ENCODE results near the gene ZNF776.
"Not testable (repeated sequence)": the region's sequence is repeated elsewhere in the genome, so short reads cannot be mapped to it uniquely, and the experiment has no call there.

ZNF776 gene

DNA sequence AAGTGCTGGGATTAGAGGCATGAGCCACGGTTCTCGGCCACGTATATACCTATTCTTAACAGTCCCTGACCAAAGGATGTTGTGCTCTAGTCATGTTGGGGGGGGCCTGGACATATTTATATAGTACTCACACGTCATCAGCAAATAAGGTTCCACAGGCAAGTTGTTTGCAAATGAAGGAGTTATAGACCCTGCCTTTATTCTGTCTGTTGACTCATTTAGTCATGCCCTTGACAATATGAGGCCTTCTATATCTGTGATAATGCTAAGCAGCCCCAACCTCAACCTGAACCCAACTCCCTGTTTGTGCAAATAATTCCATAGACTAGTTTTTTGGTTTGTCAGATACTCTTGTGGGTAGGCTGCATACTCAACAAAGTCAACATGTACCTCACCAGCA, 31.7 kb downstream of the ZNF776 start:
- no peak for DNase-seq (ENCODE audit: low read depth)

DNA sequence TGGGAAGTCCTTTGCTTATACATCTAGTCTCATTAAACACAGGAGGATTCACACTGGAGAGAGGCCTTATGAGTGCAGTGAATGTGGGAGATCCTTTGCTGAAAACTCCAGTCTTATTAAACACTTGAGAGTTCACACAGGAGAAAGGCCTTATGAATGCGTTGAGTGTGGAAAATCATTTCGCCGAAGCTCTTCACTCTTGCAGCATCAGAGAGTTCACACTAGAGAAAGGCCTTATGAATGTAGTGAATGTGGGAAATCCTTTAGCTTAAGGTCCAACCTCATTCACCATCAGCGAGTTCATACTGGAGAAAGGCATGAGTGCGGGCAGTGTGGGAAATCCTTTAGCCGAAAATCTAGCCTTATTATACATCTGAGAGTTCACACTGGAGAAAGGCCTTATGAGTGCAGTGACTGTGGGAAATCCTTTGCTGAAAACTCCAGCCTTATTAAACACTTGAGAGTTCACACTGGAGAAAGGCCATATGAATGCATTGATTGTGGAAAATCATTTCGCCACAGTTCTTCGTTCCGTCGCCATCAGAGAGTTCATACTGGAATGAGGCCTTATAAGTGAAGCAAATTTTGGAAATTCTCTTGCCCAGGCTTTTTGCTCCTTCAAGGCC, 32.7 kb downstream of the ZNF776 start:
- DNase-seq (ENCODE audit: low read depth) = no peak

DNA sequence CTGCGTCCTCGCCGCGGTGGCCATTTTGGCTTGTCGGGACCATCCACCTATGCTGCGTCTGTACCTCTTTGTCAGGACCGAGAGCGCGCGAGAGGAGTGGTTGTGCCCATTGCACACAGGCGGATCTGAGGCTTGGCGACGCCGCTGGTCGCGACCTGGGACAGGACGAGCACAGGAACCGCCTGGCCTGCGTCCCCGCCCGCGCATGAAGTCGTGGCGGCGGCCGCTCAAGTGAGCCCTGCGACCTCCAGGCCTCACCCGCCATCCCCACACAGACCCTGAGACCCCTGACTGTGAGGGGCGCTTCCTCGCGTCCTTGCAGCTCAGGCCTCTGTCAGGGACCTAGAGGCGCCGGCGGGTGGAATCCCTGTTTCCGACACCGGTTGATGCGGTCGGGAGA, 39.7 kb downstream of the ZNF776 start:
- DNase-seq (ENCODE audit: low read depth) = no peak

DNA sequence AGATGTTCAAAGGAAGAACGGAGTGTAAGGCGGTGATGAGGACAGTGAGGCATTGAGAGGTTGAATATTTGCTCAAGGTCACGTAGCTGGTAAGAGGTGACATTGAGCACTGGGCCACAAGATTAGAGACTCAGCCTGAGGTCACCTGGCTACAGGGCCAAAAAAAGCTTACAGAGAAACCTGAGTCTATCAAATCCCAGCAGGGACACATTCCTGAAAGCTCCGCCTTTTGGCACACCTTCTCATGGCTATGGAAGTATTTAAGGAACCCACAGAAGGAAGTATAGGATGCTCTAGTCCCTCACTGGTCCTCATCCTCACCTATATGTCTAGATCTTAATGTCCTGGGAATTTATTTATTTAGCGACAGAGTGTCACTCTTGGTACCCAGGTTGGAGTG, 40.3 kb downstream of the ZNF776 start:
- DNase-seq (ENCODE audit: low read depth) = no peak

DNA sequence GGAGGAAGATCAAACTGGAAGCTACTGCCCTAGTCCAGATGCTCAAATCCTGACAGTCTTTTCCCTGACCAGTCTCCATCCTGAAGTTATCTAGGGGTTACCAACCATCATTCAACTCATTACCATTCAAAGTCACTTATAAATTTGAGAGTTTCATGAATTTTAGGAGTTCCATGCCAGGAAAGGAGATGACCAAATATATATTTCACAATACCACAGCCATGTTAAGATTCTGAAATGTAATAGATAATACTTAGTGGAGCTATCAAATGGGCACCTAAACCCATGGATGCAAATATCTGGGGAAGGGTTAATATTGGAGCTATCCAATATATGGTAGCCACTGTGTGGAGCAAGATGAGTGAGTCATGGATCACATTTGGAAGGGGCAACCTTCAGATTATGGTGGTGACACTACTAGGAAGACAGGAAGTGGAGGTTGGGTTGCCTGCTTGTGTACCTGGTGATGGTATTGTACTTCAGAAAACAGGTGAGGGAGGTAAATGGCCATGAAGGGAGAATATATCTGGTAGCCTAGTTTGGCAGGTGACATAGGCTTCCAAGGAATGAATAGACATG, 41.6 kb downstream of the ZNF776 start:
- no peak for DNase-seq (ENCODE audit: low read depth)

DNA sequence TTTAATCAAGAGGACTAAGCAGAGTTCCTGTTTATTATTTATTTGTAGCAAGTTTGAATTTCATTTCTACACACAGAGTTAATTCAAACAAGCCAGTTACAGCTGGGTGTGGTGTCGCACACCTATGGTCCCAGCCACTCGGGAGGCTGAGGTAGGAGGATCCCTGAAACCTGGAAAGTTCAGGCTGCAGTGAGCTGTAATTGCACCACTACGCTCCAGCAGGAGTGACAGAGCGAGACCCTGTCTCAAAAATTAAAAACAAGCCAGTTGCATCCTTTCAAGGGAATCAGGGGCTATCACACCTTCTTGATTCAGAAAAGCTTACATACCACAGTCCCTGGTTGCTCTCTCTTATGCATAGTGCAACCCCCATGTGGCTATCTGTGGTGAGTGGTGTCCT, 42.7 kb downstream of the ZNF776 start:
- no peak for DNase-seq (ENCODE audit: low read depth)

DNA sequence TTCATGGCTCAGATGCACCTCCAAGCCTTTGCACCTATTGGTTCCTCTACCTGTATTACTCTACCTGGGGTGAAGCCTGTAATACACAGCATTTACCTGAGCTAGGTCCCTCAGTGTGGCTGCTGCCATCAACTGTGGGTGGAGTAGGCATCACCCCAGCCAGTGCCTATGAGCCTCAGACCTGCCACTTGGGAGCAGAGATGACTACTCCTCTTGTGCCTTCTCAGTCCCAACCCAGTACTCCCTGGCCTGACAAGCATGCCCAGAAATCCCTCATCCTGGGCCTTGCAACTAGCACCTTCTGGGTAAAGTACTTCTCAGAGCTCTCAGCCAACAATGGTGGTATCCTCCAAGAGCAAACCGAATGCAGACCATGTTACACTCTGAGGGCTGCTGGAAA, 50.0 kb downstream of the ZNF776 start:
- DNase-seq (ENCODE audit: low read depth) = not testable (repeated sequence)

DNA sequence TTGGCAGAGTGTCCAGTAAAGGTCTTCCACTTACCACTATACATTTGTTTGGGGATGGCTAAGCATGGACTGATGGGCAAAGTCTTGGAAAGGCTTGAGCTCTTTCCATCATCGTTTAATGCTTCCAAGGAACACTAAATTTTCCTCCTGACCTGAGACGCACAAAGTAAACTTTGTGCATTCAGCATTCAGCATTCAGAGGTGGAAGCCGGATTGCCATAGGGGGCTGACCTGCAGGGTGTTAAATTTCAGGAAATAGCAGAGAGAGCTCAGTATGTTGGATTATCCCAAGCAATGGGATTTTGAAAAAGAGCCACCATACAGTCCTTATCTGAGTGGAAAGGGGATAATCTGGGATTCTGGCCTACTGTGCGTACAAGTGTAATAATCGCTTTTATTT, 54.1 kb downstream of the ZNF776 start:
- no peak for DNase-seq (ENCODE audit: low read depth)

DNA sequence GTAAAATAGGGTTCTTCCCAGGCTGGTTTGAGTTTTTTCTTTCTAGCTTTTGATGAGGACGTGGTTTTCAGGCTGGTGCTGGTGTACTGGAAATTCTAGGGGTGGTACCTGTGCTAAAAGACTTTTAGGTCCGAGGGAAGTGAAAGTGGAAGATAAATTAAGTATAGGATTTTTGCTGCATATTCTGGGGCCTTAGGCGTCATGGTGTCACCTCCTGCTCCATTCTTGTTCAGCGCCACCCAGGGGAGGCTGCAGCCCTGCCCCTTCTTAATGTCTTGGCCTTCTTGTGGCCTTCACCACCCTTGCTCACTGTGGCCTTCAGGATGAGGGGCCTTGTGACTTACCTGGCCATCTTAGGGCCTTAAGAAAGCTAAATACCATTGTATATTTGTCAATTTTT, 55.7 kb downstream of the ZNF776 start:
- DNase-seq (ENCODE audit: low read depth) = no peak

DNA sequence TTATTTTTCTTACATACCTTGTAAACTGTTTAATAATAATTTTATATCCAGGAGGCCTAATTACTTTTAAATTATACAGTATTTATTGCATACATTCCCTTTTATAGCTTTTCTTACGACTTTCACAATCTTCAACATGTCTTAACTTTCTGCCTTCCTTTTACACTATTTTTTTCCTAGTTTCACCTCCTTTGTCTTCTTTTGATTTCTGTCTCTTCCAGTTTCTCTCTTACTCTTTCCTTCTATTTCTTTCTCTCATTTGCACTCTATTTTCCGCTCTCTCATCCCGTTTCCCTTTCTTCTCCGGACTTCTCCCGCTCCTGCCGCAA, 56.6 kb downstream of the ZNF776 start:
- DNase-seq (ENCODE audit: low read depth) = no peak

DNA sequence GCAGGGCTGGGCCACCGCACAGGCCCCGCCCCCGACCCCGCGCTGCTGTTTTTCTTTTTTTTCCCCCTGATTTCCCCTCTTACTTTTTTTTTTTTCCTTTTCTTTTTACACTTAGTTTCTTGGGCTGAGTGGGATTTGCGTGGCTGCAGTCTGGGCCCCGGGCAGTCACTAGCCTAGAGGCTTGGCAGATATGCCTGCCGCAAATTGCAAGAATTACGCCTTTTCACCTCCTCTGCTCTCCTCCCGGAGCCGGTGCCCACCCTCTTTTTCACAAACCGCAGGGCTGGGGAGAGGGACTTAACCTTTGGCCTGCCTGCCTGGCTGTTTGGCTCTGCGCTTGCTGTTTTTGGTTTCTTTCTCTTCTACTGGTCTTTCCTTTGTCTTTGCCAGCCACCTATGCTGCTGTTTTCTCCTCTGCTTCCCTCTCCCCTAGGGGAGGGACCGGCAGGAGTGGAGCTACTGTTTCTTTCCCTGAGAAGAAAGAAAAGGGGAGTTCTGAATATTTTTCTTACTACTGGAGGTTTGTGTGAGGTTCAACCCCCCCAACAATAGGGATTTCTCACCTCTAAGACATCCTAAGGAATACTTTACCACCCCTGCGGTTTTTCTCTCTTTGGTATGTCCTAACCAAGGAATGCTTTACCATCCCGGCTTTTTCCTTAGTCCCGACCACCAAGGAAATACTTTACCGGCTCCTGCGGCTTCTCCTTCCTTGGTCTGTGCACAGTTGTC, 57.1 kb downstream of the ZNF776 start:
- DNase-seq (ENCODE audit: low read depth) = no peak

DNA sequence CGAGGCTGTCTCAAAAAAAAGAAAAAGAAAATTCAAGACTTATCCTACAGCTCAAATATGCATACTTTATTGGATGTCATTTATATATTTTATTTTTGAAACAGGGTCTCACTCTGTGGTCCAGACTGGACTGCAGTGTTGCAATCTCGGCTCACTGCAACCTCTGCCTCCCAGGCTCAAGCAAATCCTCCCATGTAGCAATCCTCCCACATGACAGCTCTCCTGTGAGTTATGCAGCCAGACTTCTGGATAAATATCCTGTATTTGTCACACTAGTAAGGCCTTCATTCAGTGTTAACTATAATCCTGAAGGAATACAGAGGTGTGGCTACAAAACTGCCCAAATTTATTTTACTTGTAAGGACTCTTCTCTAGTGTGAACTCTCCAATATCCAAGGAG, 60.9 kb downstream of the ZNF776 start:
- no peak for DNase-seq (ENCODE audit: low read depth)

Data from activated T-cell treated with anti-CD3 and anti-CD28 coated beads for 48 hours (primary cell).